Forelimb muscle (tissue), 1 donor: ENCODE results near the gene NCBP1. TPM values are rescaled to one million over a fixed set of nuclear protein-coding genes. Genes with fewer than 3 reads are reported as not detected.

Source experiments
- DNase-seq: peaks from one replicate; pipeline ENCODE4 v3.0.0-alpha.2; 2013; ENCODE audit warnings: low read depth
- polyA plus RNA-seq: library from polyadenylated mRNA; unstranded; fragments of 120-200 nt; gene quantifications from one replicate; pipeline ENCODE4 v1.2.1, GENCODE V29; 2013; ENCODE audit not compliant: insufficient read length

Gene NCBP1
- polyA plus RNA-seq, 1 donor: 33.0 TPM

- no peak for DNase-seq
These were observed 8.0 kb upstream of the NCBP1 start for GRCh38 chr9:97625620-97626019.

GRCh38 chr9:97627624-97628023, 6.0 kb upstream of the NCBP1 start:
- DNase-seq: no peak

GRCh38 chr9:97628668-97629067, 5.0 kb upstream of the NCBP1 start:
- no peak for DNase-seq

GRCh38 chr9:97629156-97629555, 4.5 kb upstream of the NCBP1 start:
- DNase-seq: no peak

GRCh38 chr9:97630591-97630990, 3.0 kb upstream of the NCBP1 start:
- no peak for DNase-seq

GRCh38 chr9:97632248-97632984, 1.2 kb upstream of the NCBP1 start:
- DNase-seq: peak; percentile 44

GRCh38 chr9:97633859-97634490, 354 bp downstream of the NCBP1 start:
- no peak for DNase-seq

GRCh38 chr9:97635026-97635425, 1.4 kb downstream of the NCBP1 start:
- DNase-seq: no peak

- no peak for DNase-seq
These were observed 3.3 kb downstream of the NCBP1 start for GRCh38 chr9:97636903-97637302.

- DNase-seq: no peak
These were observed 5.0 kb downstream of the NCBP1 start for GRCh38 chr9:97638666-97639065.

GRCh38 chr9:97640325-97640724, 6.7 kb downstream of the NCBP1 start:
- no peak for DNase-seq

GRCh38 chr9:97645720-97646119, 12.1 kb downstream of the NCBP1 start:
- no peak for DNase-seq

GRCh38 chr9:97647996-97648395, 14.4 kb downstream of the NCBP1 start:
- no peak for DNase-seq

- DNase-seq: no peak
These were observed 18.0 kb downstream of the NCBP1 start for GRCh38 chr9:97651646-97652045.

GRCh38 chr9:97658707-97659106, 25.1 kb downstream of the NCBP1 start:
- no peak for DNase-seq

GRCh38 chr9:97659771-97660170, 26.1 kb downstream of the NCBP1 start:
- DNase-seq: no peak

GRCh38 chr9:97660340-97660739, 26.7 kb downstream of the NCBP1 start:
- no peak for DNase-seq

GRCh38 chr9:97660847-97661246, 27.2 kb downstream of the NCBP1 start:
- DNase-seq: no peak

- no peak for DNase-seq
These were observed 32.1 kb downstream of the NCBP1 start for GRCh38 chr9:97665742-97666141.

- DNase-seq: no peak
These were observed 33.5 kb downstream of the NCBP1 start for GRCh38 chr9:97666907-97667686.

GRCh38 chr9:97668485-97668884, 34.9 kb downstream of the NCBP1 start:
- no peak for DNase-seq

GRCh38 chr9:97670586-97670985, 37.0 kb downstream of the NCBP1 start:
- DNase-seq: no peak

GRCh38 chr9:97672403-97672802, 38.8 kb downstream of the NCBP1 start:
- no peak for DNase-seq
